OCI-LY1 (cell line): Measurements from ENCODE around the gene KRTAP20-1.

ENCODE experiments used
- H2AFZ ChIP-seq: fragments of 200-600 bp; sonication (generic), shearing (Covaris generic); 2 replicates; pipeline ENCODE4 v1.6.0; 2014; ENCODE audit warnings: antibody characterized with exemption, mild to moderate bottlenecking, low read length
- H3F3A ChIP-seq: fragments of 200-600 bp; sonication (generic), shearing (Covaris generic); 2 replicates; pipeline ENCODE4 v1.6.0; 2014; ENCODE audit warnings: mild to moderate bottlenecking, antibody characterized with exemption, low read length, moderate library complexity; ENCODE audit not compliant: insufficient read depth
- H3K27ac ChIP-seq: fragments of 200-600 bp; sonication (generic); 2 replicates; pipeline ENCODE4 v1.5.1; 2014; ENCODE audit warnings: low read length, mixed run types, mild to moderate bottlenecking, low read depth; ENCODE audit not compliant: poor library complexity, severe bottlenecking
- H3K27me3 ChIP-seq: fragments of 200-600 bp; sonication (generic); 2 replicates; pipeline ENCODE4 v1.6.0; 2014; ENCODE audit warnings: antibody characterized with exemption, mild to moderate bottlenecking, low read length, moderate library complexity; ENCODE audit not compliant: insufficient read depth
- H3K36me3 ChIP-seq: fragments of 200-600 bp; sonication (generic); 2 replicates; pipeline ENCODE4 v1.6.1; 2014; ENCODE audit warnings: mild to moderate bottlenecking, antibody characterized with exemption, low read length, moderate library complexity, mixed read lengths; ENCODE audit not compliant: insufficient read depth
- H3K4me1 ChIP-seq: fragments of 200-600 bp; sonication (generic); 2 replicates; pipeline ENCODE4 v1.5.1; 2014; ENCODE audit warnings: mild to moderate bottlenecking, low read length, moderate library complexity; ENCODE audit not compliant: insufficient read depth, severe bottlenecking
- H3K4me2 ChIP-seq: fragments of 200-600 bp; sonication (generic), shearing (Covaris generic); 2 replicates; pipeline ENCODE4 v1.6.1; 2014; ENCODE audit warnings: low read length
- H3K4me3 ChIP-seq: fragments of 200-600 bp; sonication (generic); 2 replicates; pipeline ENCODE4 v1.5.1; 2014; ENCODE audit warnings: low read length, low read depth, mild to moderate bottlenecking, mixed read lengths; ENCODE audit not compliant: poor library complexity, severe bottlenecking
- H3K79me2 ChIP-seq: fragments of 200-600 bp; shearing (Covaris generic); 2 replicates; pipeline ENCODE4 v1.6.1; 2016; ENCODE audit warnings: mixed run types, low read length, mixed read lengths; ENCODE audit not compliant: insufficient read depth
- H3K9ac ChIP-seq: fragments of 200-600 bp; sonication (generic), shearing (Covaris generic); 2 replicates; pipeline ENCODE4 v1.6.1; 2014; ENCODE audit warnings: mild to moderate bottlenecking, low read length, mixed read lengths
- H3K9me2 ChIP-seq: fragments of 200-600 bp; sonication (generic), shearing (Covaris generic); 2 replicates; pipeline ENCODE4 v1.6.1; 2014; ENCODE audit warnings: low read depth, mild to moderate bottlenecking, low read length, mixed read lengths
- H3K9me3 ChIP-seq: fragments of 200-600 bp; shearing (Covaris generic); 2 replicates; pipeline ENCODE4 v1.6.1; 2014; ENCODE audit warnings: low read length, mixed read lengths
- H4K20me1 ChIP-seq: fragments of 200-600 bp; sonication (generic), shearing (Covaris generic); 2 replicates; pipeline ENCODE4 v1.6.0; 2016; ENCODE audit warnings: mild to moderate bottlenecking, low read length; ENCODE audit not compliant: insufficient read depth
- EZH2 ChIP-seq: fragments of 200-600 bp; sonication (generic), shearing (Covaris generic); IDR thresholded peaks from 2 replicates; pipeline ENCODE4 v1.8.0; 2017; ENCODE audit warnings: borderline replicate concordance, mixed run types, mild to moderate bottlenecking, antibody characterized with exemption, low read length, moderate library complexity, mixed read lengths
- TF ChIP-seq, protein P1 (sequence below): fragments of 200-600 bp; sonication (generic), shearing (Covaris generic); IDR thresholded peaks from 2 replicates; pipeline ENCODE4 v1.5.1; 2017; ENCODE audit warnings: mild to moderate bottlenecking, antibody characterized with exemption, low read length, moderate library complexity, mixed read lengths

The KRTAP20-1 gene

DNA sequence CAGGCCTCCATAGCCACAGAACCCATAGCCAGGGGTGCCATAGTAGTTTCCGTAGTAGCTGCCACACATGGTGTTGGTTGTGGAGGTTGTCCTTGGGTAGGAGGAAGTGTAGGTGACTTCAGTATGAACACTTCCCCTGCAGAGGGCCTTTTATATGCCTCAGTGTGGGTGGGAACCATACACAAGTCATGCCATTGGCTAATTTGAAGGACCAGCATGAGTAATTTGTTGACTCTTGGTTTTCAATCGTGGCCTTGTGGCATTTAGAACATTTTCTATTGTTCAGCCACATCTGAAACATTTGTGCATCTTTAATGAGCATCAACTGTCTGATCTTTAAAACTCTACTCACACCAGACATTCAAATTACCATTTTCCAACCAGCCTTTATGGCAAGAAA lies 2.4 kb upstream of the KRTAP20-1 start, which contains the start of gene KRTAP6-1:
Gene KRTAP6-1 (minus strand): TSS at position 95 of the 400 bp plus-strand sequence. CDS start 26 bp downstream, at position 69.
- no peak within 1 kb of the TSS for H3K27ac ChIP-seq
- H3F3A ChIP-seq: no peaks in the 10 kb centered on the region
- H3K4me2 ChIP-seq: no peak within 1 kb of the TSS
- H3K4me3 ChIP-seq: no peak within 1 kb of the TSS
- no peaks in the 10 kb centered on the region for H3K9me2 ChIP-seq
- no peak within 1 kb of the TSS for H2AFZ ChIP-seq
- H3K9me3 ChIP-seq: no peaks in the 10 kb centered on the region
- H3K36me3 ChIP-seq: no peaks in the 10 kb centered on the region
- H3K4me1 ChIP-seq: no peaks in the 10 kb centered on the region
- no peak for TF ChIP-seq EZH2
- TF ChIP-seq, protein P1, sequence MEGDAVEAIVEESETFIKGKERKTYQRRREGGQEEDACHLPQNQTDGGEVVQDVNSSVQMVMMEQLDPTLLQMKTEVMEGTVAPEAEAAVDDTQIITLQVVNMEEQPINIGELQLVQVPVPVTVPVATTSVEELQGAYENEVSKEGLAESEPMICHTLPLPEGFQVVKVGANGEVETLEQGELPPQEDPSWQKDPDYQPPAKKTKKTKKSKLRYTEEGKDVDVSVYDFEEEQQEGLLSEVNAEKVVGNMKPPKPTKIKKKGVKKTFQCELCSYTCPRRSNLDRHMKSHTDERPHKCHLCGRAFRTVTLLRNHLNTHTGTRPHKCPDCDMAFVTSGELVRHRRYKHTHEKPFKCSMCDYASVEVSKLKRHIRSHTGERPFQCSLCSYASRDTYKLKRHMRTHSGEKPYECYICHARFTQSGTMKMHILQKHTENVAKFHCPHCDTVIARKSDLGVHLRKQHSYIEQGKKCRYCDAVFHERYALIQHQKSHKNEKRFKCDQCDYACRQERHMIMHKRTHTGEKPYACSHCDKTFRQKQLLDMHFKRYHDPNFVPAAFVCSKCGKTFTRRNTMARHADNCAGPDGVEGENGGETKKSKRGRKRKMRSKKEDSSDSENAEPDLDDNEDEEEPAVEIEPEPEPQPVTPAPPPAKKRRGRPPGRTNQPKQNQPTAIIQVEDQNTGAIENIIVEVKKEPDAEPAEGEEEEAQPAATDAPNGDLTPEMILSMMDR: no peak
- H3K79me2 ChIP-seq: no peaks in the 10 kb centered on the region
- no peaks in the 10 kb centered on the region for H3K27me3 ChIP-seq
- H4K20me1 ChIP-seq: no peaks in the 10 kb centered on the region
- H3K9ac ChIP-seq: no peak within 1 kb of the TSS

DNA sequence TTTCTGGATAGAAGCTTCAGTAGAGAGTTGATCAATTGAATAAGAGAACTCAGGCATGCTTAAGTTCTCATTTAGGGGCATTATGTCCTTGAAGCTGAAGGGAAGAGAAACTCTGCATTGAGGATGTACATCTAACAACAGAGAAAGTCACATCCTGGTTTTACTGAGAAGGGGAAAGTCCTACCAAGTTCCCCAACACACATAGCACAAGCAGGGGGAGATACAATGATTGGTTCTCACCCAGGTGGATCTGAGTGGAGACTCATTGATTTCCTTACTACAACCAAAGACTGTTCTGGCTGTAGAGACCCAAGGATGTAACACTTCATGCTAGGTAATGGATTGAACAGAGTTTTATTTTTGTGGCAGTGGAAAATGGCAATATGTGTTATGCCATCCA lies 1.0 kb upstream of the KRTAP20-1 start:
- no peaks in the 10 kb centered on the region for H3K9me2 ChIP-seq
- no peak overlapping the region for H3K4me2 ChIP-seq
- H4K20me1 ChIP-seq: no peaks in the 10 kb centered on the region
- H3F3A ChIP-seq: no peaks in the 10 kb centered on the region
- H2AFZ ChIP-seq: no peak overlapping the region
- H3K79me2 ChIP-seq: no peaks in the 10 kb centered on the region
- no peaks in the 10 kb centered on the region for H3K27me3 ChIP-seq
- H3K36me3 ChIP-seq: no peaks in the 10 kb centered on the region
- TF ChIP-seq, protein P1: no peak
- TF ChIP-seq EZH2: no peak
- H3K9me3 ChIP-seq: no peaks in the 10 kb centered on the region
- H3K4me1 ChIP-seq: no peaks in the 10 kb centered on the region
- no peak overlapping the region for H3K27ac ChIP-seq
- no peak overlapping the region for H3K4me3 ChIP-seq
- no peak overlapping the region for H3K9ac ChIP-seq

DNA sequence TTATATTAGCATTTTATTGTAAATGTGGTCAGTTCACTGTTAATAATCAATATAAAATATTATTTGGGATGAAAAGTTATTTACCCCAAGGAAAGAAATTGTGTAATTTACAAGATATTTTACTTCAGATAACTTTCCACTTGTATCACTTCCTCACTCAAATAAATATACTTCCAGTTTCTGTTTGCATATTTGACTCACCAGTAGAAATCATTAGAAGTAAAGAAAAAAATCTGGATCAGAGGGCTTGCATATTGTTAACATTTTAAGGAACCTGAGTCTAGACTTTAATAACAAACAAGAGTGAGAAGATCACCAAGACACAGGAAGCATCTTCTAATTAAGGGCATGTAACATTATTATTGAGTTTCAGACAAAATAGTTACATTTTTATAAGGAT lies 3.9 kb downstream of the KRTAP20-1 start:
- Histone ChIP-seq H3K4me3 (no peak overlapping the region), H3K9ac (no peak overlapping the region), H3K9me3 (no peaks in the 10 kb centered on the region), H3K36me3 (no peaks in the 10 kb centered on the region), H2AFZ (no peak overlapping the region), H3K27me3 (no peaks in the 10 kb centered on the region), H3K9me2 (no peaks in the 10 kb centered on the region), H4K20me1 (no peaks in the 10 kb centered on the region), H3K79me2 (no peaks in the 10 kb centered on the region), H3K4me2 (no peak overlapping the region), H3F3A (no peaks in the 10 kb centered on the region), H3K4me1 (no peaks in the 10 kb centered on the region), H3K27ac (no peak overlapping the region)
- TF ChIP-seq EZH2: no peak
- TF ChIP-seq, protein P1: no peak
